ENCODE data around the gene GALNT6.
A peak's percentile ranks its signal among the peaks of the same experiment; 100 is the strongest.

The GALNT6 gene

DNA sequence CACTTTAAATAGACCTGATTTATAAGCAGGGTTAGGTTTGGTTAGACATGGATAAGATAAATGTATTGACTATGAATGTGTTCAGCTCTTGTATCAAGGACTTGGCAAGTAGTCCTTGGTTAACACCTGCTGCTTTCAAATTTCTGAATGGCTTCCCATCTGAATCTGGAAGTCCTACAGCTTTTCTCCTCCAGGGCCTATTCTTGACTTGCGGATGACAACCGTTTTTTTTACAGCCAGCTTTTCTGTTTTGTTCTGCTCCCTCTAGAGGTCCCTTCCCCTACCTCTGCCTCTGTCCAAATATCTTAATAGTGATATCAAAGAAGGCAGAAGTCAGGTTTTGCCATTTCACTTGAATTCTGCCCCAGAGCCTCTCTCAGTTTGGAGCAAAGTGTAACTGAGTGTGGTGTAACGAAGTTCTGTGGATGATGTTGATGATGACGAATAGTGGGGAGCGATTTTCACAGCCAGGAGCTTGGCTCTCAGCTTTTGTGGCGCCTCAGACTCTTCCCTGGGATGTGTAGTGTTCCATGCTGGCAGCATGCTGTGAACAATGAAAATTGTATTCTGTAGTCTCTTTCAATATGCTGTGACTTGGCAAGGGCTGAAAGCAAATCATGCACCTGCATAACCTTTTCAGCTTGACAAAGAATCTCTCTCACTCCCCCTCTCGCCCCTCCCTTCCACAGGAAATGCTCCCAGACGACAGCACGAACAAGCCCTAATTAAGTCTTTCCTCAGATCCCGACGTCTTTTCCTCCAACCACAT lies 28.4 kb upstream of the GALNT6 start:
- ATAC-seq (replicated peaks) (no peak), DNase-seq (no peak)
- Mint-ChIP-seq H3K4me1 (ENCODE audit: low read depth in 2 of 2) (peaks cover 6 to 9% of the 10 kb centered on the region in 2 donors), H3K9me3 (no peaks in the 10 kb centered on the region), H3K27me3 (no peaks in the 10 kb centered on the region), H3K27ac (no peak overlapping the region), H3K36me3 (ENCODE audit: insufficient read depth) (peaks cover 4% of the 10 kb centered on the region), H3K4me3 (no peak overlapping the region)

DNA sequence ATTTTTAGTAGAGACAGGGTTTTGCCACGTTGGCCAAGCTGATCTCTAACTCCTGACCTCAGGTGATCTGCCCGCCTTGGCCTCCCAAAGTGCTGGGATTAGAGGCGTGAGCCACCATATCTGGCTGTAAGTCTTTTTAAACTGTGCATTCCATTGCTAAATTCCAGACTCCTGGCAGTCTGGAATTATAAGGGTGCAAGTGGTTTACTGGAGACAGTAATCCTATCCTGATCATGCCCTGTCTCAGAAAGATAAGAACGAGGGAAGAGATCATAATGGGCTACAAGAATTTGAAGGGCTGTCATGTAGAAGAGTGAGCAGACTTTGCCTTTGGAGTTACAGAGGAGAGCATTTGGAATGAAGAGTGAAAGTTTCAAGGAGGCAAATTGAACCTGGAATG lies 26.6 kb upstream of the GALNT6 start:
- DNase-seq: no peak
- Mint-ChIP-seq H3K9me3 (no peaks in the 10 kb centered on the region), H3K27ac (no peak overlapping the region), H3K27me3 (no peaks in the 10 kb centered on the region), H3K4me3 (no peak overlapping the region), H3K4me1 (ENCODE audit: low read depth in 2 of 2) (peaks cover 5 to 7% of the 10 kb centered on the region in 2 donors), H3K36me3 (ENCODE audit: insufficient read depth) (peaks cover 4% of the 10 kb centered on the region)
- ATAC-seq (replicated peaks): no peak

DNA sequence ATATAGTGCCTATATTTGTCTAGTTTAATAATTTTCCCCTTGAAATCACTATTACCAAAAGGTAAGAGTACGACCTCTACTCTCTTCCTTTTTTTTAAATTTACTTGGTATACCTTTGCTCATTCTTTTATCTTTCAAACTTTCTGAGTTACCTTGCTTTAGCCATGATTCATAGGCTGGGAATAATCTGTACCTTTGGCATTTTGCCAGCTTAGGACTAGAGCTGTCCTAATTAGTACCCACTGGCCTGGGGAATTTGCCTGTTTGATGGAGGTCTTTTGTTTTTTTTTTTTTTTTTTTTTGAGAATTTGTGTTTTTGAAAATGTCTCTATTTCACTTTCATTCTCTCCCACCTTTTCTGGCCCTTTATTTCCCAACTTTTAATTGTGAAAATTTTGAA lies 24.7 kb upstream of the GALNT6 start:
- DNase-seq (no peak), ATAC-seq (replicated peaks) (no peak)
- Mint-ChIP-seq H3K4me1 (ENCODE audit: low read depth in 2 of 2) (peaks cover 1 to 10% of the 10 kb centered on the region in 2 donors), H3K9me3 (no peaks in the 10 kb centered on the region), H3K4me3 (no peak overlapping the region), H3K27ac (no peak overlapping the region), H3K27me3 (no peaks in the 10 kb centered on the region), H3K36me3 (ENCODE audit: insufficient read depth) (peaks cover 4% of the 10 kb centered on the region)

DNA sequence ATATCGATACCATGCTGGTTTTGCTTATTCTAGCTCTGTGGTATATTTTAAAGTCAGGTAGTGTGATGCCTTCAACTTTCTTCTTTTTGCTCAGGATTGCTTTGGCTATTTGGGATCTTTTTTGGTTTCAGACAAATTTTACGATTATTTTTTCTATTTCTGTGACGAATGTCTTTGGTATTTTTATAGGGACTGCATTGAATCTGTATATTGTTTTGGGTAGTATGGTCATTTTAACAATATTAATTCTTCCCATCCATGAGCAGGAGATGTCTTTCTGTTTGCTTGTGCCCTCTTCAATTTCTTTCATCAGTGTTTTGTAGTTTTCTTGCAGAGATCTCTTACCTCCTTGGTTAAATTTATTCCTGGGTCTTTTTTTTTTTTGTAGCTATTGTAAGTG lies 22.6 kb upstream of the GALNT6 start:
- Mint-ChIP-seq H3K4me1 (ENCODE audit: low read depth in 2 of 2) (peaks cover 1 to 10% of the 10 kb centered on the region in 2 donors), H3K9me3 (no peaks in the 10 kb centered on the region), H3K4me3 (no peak overlapping the region), H3K27ac (no peak overlapping the region), H3K27me3 (no peaks in the 10 kb centered on the region), H3K36me3 (ENCODE audit: insufficient read depth) (no peaks in the 10 kb centered on the region)
- DNase-seq: no peak
- ATAC-seq (replicated peaks): no peak

DNA sequence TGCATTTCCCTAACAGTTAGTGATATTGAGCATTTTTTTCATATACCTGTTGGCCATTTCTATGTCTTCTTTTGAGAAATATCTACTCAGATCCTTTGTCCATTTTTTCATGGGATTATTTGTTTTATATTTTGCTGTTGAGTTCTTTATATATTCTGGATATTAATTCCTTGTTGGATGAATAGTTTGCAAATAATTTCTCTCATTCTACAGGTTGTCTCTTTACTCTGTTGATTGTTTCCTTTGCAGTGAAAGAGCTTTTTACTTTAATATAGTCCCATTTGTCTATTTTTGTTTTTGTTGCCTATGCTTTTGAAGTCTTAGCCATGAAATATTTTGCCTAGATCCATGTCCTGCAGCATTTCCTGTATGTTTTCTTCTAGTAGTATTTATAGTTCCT lies 21.9 kb upstream of the GALNT6 start:
- Mint-ChIP-seq H3K9me3 (no peaks in the 10 kb centered on the region), H3K36me3 (ENCODE audit: insufficient read depth) (no peaks in the 10 kb centered on the region), H3K27me3 (no peaks in the 10 kb centered on the region), H3K4me1 (ENCODE audit: low read depth in 2 of 2) (peaks cover 1 to 10% of the 10 kb centered on the region in 2 donors), H3K4me3 (no peak overlapping the region), H3K27ac (no peak overlapping the region)
- ATAC-seq (replicated peaks) (no peak), DNase-seq (no peak)

DNA sequence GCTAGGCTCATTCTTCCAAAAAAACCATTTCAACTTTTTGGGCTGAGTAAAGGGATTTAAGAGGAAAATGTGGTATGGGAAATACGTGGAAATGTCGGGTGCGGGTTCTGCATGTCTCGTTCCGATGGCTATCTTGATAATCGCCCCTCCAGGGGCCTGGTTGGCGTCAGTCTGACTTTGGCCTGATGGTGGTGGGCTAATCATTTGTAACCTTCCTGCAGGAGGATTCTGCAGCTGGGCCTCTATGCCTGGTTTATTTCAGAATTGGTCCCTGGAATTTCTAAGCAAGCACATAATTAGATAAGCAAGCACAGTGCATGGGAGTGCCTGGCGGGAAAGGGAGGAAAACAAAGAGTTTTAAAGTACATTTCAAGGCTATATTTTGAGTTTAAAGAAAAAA lies 18.6 kb upstream of the GALNT6 start:
- DNase-seq (no peak), ATAC-seq (replicated peaks) (no peak)
- Mint-ChIP-seq H3K27me3 (no peaks in the 10 kb centered on the region), H3K36me3 (ENCODE audit: insufficient read depth) (no peaks in the 10 kb centered on the region), H3K4me3 (no peak overlapping the region), H3K9me3 (no peaks in the 10 kb centered on the region), H3K4me1 (ENCODE audit: low read depth in 2 of 2) (peaks cover 2 to 10% of the 10 kb centered on the region in 2 donors), H3K27ac (no peak overlapping the region)

DNA sequence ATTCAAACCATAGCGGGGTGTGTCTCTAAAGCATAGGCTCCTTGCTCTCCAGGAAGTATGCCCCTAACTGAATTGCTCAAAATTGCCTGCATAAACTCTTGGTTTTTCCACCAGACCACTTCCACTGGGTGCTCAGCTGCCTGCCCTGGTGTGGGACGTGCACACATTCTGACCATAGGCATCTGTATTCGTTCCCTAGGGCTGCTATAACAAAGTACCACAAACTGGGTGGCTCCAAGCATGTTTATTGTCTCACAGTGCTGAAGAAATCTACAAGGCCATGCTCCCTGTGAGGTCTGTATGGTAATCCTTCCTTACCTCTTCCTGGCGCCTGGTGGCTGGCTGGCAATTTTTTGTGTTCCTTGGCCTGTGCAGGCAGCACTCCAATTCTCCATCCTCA lies 16.4 kb upstream of the GALNT6 start:
- ATAC-seq (replicated peaks) (no peak), DNase-seq (no peak)
- Mint-ChIP-seq H3K27me3 (no peaks in the 10 kb centered on the region), H3K4me1 (ENCODE audit: low read depth in 2 of 2) (peaks cover under 1 to 5% of the 10 kb centered on the region in 2 donors), H3K27ac (no peak overlapping the region), H3K36me3 (ENCODE audit: insufficient read depth) (no peaks in the 10 kb centered on the region), H3K9me3 (no peaks in the 10 kb centered on the region), H3K4me3 (no peak overlapping the region)

DNA sequence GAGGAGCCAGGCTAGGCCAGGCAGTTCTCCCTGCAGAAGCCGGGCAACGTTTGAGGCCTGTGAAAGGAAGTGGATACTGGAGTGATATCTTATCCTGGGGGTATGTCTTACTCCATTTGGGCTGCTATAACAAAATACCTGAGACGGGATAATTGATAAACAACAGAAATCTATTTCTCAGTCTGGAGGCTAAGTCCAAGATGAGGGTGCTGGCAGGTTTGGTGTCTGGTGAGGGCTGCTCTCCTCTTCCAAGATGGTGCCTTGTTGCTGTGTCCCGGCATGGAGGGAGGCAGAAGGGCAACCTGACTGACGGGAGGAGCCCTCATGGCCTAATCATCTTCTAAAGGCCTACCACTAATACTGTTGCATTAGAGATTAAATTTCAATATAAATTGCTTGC lies 15.7 kb upstream of the GALNT6 start:
- Mint-ChIP-seq H3K27me3 (no peaks in the 10 kb centered on the region), H3K4me1 (ENCODE audit: low read depth in 2 of 2) (peaks cover 0 to 5% of the 10 kb centered on the region in 2 donors), H3K36me3 (ENCODE audit: insufficient read depth) (no peaks in the 10 kb centered on the region), H3K27ac (no peak overlapping the region), H3K9me3 (no peaks in the 10 kb centered on the region), H3K4me3 (no peak overlapping the region)
- DNase-seq (no peak), ATAC-seq (replicated peaks) (no peak)

DNA sequence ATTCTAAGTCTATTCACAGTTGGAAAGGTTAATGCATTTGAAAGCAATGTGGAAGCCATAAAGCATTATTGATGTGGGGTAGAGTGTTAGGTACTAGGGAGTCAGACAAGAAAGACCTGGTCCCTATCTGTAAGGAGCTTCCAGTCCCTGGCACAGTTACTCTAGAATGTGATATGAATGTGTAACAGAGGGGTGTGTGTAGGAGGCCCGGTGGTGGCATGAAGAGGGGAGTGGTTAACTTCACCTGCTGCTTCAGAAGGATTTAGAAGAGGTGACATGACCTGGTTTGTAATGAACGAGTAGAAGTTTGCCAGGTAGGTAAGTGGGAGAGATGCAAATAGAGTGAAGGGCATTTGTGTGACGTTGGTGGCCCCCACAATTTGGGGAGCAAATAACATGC lies 15.1 kb upstream of the GALNT6 start:
- H3K4me3 Mint-ChIP-seq: no peak overlapping the region
- no peaks in the 10 kb centered on the region for H3K27me3 Mint-ChIP-seq
- H3K27ac Mint-ChIP-seq: no peak overlapping the region
- H3K36me3 Mint-ChIP-seq (ENCODE audit: insufficient read depth): no peaks in the 10 kb centered on the region
- ATAC-seq (replicated peaks) (no peak), DNase-seq (no peak)
- no peaks in the 10 kb centered on the region for H3K9me3 Mint-ChIP-seq
- H3K4me1 Mint-ChIP-seq (ENCODE audit: low read depth in 2 of 2): peaks cover 0 to 5% of the 10 kb centered on the region in 2 donors

DNA sequence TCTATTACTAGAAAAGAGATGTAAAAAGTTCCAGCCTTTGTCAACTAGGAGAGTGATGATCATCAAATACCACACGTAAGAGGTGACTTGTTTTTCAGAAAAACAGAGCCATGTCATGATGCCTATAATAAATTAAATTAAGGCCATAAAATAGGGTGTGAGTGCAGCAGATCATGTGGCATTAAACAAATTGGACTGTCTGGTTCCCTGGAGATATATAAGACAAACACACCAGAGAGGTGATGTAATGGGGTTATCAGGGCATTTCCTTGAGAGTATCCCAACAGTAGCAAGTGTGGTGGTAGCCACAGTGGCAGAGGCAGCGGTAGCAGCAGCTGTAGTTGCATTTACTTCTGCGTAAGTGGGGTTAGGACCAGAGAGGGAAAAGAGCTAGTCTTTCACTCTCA lies 14.6 kb upstream of the GALNT6 start:
- no peak for DNase-seq
- Mint-ChIP-seq H3K27me3 (no peaks in the 10 kb centered on the region), H3K4me1 (ENCODE audit: low read depth in 2 of 2) (peaks cover 0 to 5% of the 10 kb centered on the region in 2 donors), H3K27ac (no peak overlapping the region), H3K36me3 (ENCODE audit: insufficient read depth) (no peaks in the 10 kb centered on the region), H3K9me3 (no peaks in the 10 kb centered on the region), H3K4me3 (no peak overlapping the region)
- no peak for ATAC-seq (replicated peaks)

DNA sequence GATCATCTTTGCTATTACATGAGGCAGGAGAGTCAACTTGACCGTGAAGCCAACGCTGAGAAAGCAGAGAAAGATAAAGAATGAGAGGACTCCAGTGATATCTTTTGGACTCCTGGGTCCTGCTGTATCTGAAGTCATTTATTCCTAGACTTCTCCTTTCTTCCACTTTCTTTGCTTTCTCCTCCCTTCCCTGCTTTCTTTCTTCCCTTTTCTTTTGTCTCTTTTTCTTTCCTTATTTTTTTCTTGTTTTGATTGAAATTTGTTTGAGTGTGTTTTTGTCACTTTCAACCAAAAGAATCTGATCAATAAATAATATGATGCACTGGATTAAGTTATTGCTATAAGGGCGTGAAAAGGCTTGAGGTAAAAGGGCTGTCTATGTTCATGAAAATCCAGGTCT lies 13.4 kb upstream of the GALNT6 start:
- Mint-ChIP-seq H3K9me3 (no peaks in the 10 kb centered on the region), H3K4me3 (no peak overlapping the region), H3K36me3 (ENCODE audit: insufficient read depth) (no peaks in the 10 kb centered on the region), H3K27me3 (no peaks in the 10 kb centered on the region), H3K27ac (no peak overlapping the region), H3K4me1 (ENCODE audit: low read depth in 2 of 2) (peaks cover 0 to 5% of the 10 kb centered on the region in 2 donors)
- DNase-seq: no peak
- ATAC-seq (replicated peaks): no peak

DNA sequence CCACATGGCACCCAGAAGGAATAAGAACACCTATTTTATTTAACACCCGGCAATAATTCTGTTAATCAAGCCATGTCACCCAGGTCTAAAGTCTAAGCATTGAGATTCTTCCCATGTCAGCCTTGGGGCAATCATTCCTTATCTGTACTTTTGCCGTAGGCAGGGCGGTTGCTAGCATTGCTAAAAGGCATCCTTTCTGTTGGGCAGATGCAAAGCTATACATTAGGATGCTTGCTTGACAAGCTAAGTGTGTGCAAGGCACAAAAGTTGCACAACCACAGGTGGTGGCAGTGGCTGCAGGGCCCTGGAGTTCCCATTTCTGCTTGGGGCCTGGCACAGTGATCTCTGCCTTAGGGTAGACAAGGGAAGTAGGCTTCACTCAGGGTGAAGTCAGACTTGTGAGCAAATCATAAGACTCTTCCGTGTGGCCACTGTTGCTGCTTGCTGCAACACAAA lies 12.5 kb upstream of the GALNT6 start:
- no peak for ATAC-seq (replicated peaks)
- Mint-ChIP-seq H3K9me3 (no peaks in the 10 kb centered on the region), H3K27ac (no peak overlapping the region), H3K4me3 (no peak overlapping the region), H3K36me3 (ENCODE audit: insufficient read depth) (no peaks in the 10 kb centered on the region), H3K4me1 (ENCODE audit: low read depth in 2 of 2) (peaks cover 0 to 5% of the 10 kb centered on the region in 2 donors), H3K27me3 (no peaks in the 10 kb centered on the region)
- DNase-seq: no peak

DNA sequence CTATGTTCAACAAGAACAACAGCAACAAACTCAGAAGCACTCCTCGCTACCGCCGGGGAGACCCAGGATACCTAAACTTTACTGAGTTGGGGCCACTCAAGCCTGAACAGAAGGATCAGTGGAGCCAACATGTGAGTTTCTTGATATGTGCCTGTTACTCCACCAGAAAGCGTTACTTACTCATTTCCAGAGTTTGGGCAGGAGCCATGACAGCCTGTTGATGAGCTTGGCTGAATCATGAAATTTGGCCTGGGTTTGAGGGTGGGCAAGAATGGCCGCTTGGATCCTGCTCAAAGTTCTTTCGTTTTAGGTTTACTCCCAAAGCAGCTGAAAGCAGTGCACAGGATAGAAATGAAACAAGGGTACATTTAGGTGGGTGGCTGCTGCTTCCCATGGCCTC lies 12.0 kb upstream of the GALNT6 start:
- H3K4me1 Mint-ChIP-seq (ENCODE audit: low read depth in 2 of 2): peaks cover 0 to 5% of the 10 kb centered on the region in 2 donors
- ATAC-seq (replicated peaks) (no peak), DNase-seq (no peak)

DNA sequence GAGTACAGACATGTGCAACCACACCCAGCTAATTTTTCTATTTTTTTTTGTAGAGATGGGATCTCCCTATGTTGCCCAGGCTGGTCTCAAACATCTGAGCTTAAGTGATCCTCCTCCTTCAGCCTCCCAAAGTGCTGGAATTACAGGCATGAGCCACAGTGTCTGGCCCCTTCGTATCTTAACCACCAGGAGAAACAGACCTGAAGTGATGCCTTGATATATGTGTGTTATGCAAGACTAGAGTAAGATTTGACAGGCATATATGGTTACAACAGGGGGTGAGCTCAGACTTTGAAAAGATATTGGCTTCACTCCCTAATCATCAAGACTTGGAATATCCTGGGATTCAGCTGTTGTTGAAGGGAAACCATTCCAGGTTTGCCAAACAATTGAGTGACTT lies 10.7 kb upstream of the GALNT6 start:
- no peaks in the 10 kb centered on the region for H3K36me3 Mint-ChIP-seq (ENCODE audit: insufficient read depth)
- DNase-seq (no peak), ATAC-seq (replicated peaks) (no peak)
- H3K4me1 Mint-ChIP-seq (ENCODE audit: low read depth in 2 of 2): peaks cover 0 to 5% of the 10 kb centered on the region in 2 donors
- no peak overlapping the region for H3K4me3 Mint-ChIP-seq
- no peaks in the 10 kb centered on the region for H3K9me3 Mint-ChIP-seq
- no peak overlapping the region for H3K27ac Mint-ChIP-seq
- H3K27me3 Mint-ChIP-seq: no peaks in the 10 kb centered on the region

More for the DNA sequence above, 12.0 kb upstream of the GALNT6 start:
- Mint-ChIP-seq H3K9me3 (no peaks in the 10 kb centered on the region), H3K27me3 (no peaks in the 10 kb centered on the region), H3K27ac (peak overlapping the region in 1 of 2 donors; percentile 12), H3K36me3 (ENCODE audit: insufficient read depth) (no peaks in the 10 kb centered on the region), H3K4me3 (no peak overlapping the region)
